ENCODE data around the gene DUSP9. TPM values are rescaled to one million over a fixed set of nuclear protein-coding genes. Genes with fewer than 3 reads are reported as not detected.

DUSP9 gene
- total RNA-seq, 1 experiment from 2014 or later, result 14.2 TPM

GRCh38 chrX:153610836-153611213 is 36.2 kb upstream of the DUSP9 start:
- Histone ChIP-seq H3K4me3 (replicated peaks in 1 of 2; ENCODE audit: low read depth in 1 of 2, low read length in 2 of 2) (no peak overlapping the region), H3K4me1 (ENCODE audit: control insufficient read depth in 1 of 2, insufficient read depth in 2 of 2, low read length in 2 of 2) (no peaks in the 10 kb centered on the region), H3K27ac (ENCODE audit: low read depth, low read length) (no peak overlapping the region), H3K27me3 (ENCODE audit: insufficient read depth, low read length) (no peaks in the 10 kb centered on the region), H3K9me3 (ENCODE audit: control insufficient read depth in 1 of 2, insufficient read depth in 1 of 2, low read depth in 1 of 2, low read length in 2 of 2) (no peaks in the 10 kb centered on the region), H3K36me3 (ENCODE audit: control insufficient read depth in 1 of 2, insufficient read depth in 2 of 2, low read length in 2 of 2) (no peaks in the 10 kb centered on the region), H3K9ac (ENCODE audit: low read length) (no peak overlapping the region), H3K4me2 (ENCODE audit: low read length) (no peak overlapping the region), H2AFZ (ENCODE audit: low read depth, low read length, poor library complexity, severe bottlenecking) (no peak overlapping the region), H3K9me2 (ENCODE audit: insufficient read depth) (no peaks in the 10 kb centered on the region), H3K79me2 (ENCODE audit: insufficient read depth, low read length) (no peaks in the 10 kb centered on the region), H4K20me1 (ENCODE audit: insufficient read depth) (no peaks in the 10 kb centered on the region)
- POLR2A ChIA-PET, result no interaction called here
- TF ChIP-seq EZH2 (IDR thresholded peaks at IDR 0.05) (no peak), JUND (IDR thresholded peaks at IDR 0.05) (no peak), ATF3 (IDR thresholded peaks at IDR 0.05) (no peak), TCF7L2 (IDR thresholded peaks at IDR 0.05; ENCODE audit: borderline replicate concordance, extremely low read depth, insufficient read depth, insufficient read length) (no peak), REST (IDR thresholded peaks at IDR 0.05; ENCODE audit: low read depth) (no peak), MAX (IDR thresholded peaks at IDR 0.05) (no peak), ELF1 (IDR thresholded peaks at IDR 0.05; ENCODE audit: borderline replicate concordance, low read depth) (no peak), EZH2phosphoT487 (IDR thresholded peaks at IDR 0.05; ENCODE audit: borderline replicate concordance) (no peak), CEBPB (IDR thresholded peaks at IDR 0.05; ENCODE audit: low read depth) (no peak), SP1 (IDR thresholded peaks at IDR 0.05; ENCODE audit: low read depth) (no peak), ZBTB33 (IDR thresholded peaks at IDR 0.05; ENCODE audit: extremely low read depth, insufficient replicate concordance, low read length) (no peak)
- no TSS peak for BruUV-seq (replicated peaks)
- ATAC-seq, result no peak
- CTCF ChIA-PET, result no interaction called here
- RAD21 ChIA-PET (ENCODE audit: low non-redundant PET in 1 of 2, low total read pairs in 2 of 2, uncharacterized antibody in 2 of 2, unreplicated experiment in 2 of 2), result no interaction called here
- no peak for DNase-seq (ENCODE audit: low read depth, low spot score)
- intact Hi-C loops (cut with micrococcal nuclease), result loop anchor here (10.0 kb wide), 1 partner anchor 54 kb away; no protein-coding TSS in a partner anchor

Data from HCT116 (cell line).